Loucy (cell line): ENCODE results near the gene EBI3.

Experiments
- EZH2phosphoT487 ChIP-seq: fragments of 200-600 bp; IDR thresholded peaks from 2 replicates; pipeline ENCODE4 v1.6.1; 2018; ENCODE audit warnings: antibody characterized with exemption, mild to moderate bottlenecking, moderate library complexity, borderline replicate concordance
- TF ChIP-seq, protein P1 (sequence below): fragments of 200-600 bp; sonication (generic); conservative IDR thresholded peaks from 2 replicates; pipeline ENCODE4 v1.5.1; 2014; ENCODE audit warnings: mild to moderate bottlenecking, antibody characterized with exemption, low read length

DNA sequence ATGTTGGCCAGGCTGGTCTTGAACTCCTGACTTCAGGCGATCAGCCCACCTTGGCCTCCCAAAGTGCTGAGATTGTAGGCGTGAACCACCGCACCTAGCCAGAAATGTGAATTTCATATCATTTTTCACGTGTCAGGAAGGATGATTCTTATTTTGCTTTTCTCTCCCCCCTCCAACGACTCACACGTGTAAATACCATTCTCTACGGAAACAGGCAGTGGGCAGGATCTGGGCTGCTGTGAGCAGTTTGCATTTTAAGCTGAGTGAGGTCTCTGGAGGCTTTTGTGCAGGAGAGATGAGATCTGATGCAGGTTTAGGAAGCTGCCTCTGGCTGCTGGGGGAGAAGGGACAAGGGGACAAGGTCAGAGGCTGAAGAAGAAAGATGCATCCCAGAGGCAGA, 35.0 kb upstream of the EBI3 start:
- TF ChIP-seq, protein P1, sequence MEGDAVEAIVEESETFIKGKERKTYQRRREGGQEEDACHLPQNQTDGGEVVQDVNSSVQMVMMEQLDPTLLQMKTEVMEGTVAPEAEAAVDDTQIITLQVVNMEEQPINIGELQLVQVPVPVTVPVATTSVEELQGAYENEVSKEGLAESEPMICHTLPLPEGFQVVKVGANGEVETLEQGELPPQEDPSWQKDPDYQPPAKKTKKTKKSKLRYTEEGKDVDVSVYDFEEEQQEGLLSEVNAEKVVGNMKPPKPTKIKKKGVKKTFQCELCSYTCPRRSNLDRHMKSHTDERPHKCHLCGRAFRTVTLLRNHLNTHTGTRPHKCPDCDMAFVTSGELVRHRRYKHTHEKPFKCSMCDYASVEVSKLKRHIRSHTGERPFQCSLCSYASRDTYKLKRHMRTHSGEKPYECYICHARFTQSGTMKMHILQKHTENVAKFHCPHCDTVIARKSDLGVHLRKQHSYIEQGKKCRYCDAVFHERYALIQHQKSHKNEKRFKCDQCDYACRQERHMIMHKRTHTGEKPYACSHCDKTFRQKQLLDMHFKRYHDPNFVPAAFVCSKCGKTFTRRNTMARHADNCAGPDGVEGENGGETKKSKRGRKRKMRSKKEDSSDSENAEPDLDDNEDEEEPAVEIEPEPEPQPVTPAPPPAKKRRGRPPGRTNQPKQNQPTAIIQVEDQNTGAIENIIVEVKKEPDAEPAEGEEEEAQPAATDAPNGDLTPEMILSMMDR, result no peak
- no peak for TF ChIP-seq EZH2phosphoT487
